ENCODE results near the gene CSF2.

DNA sequence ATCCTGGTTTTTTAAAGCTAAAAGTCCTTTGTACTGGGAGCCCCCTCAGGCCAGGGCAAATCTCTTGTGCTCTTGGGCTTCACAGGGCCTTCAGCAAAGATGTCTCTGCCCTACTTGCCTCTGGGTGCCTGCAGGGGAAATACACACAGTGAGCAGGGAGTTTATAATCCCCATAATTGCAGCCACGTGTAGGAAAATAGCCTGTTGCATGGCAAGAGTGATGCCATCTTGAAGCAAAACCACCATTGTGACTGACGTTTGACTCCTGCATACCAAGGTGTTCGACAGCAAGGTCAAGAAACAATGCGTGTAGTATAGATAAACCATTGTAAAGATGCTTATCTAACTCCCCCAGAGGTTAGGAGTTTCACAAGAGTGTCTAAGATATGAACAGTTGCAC is 24.5 kb upstream of the CSF2 start:
- TF ChIP-seq, protein P1, sequence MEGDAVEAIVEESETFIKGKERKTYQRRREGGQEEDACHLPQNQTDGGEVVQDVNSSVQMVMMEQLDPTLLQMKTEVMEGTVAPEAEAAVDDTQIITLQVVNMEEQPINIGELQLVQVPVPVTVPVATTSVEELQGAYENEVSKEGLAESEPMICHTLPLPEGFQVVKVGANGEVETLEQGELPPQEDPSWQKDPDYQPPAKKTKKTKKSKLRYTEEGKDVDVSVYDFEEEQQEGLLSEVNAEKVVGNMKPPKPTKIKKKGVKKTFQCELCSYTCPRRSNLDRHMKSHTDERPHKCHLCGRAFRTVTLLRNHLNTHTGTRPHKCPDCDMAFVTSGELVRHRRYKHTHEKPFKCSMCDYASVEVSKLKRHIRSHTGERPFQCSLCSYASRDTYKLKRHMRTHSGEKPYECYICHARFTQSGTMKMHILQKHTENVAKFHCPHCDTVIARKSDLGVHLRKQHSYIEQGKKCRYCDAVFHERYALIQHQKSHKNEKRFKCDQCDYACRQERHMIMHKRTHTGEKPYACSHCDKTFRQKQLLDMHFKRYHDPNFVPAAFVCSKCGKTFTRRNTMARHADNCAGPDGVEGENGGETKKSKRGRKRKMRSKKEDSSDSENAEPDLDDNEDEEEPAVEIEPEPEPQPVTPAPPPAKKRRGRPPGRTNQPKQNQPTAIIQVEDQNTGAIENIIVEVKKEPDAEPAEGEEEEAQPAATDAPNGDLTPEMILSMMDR (IDR thresholded peaks at IDR 0.05), result no peak
- TF ChIP-seq POLR2A (IDR thresholded peaks at IDR 0.05), result no peak
